ENCODE measurements around the gene CTR9.

Gene CTR9

DNA sequence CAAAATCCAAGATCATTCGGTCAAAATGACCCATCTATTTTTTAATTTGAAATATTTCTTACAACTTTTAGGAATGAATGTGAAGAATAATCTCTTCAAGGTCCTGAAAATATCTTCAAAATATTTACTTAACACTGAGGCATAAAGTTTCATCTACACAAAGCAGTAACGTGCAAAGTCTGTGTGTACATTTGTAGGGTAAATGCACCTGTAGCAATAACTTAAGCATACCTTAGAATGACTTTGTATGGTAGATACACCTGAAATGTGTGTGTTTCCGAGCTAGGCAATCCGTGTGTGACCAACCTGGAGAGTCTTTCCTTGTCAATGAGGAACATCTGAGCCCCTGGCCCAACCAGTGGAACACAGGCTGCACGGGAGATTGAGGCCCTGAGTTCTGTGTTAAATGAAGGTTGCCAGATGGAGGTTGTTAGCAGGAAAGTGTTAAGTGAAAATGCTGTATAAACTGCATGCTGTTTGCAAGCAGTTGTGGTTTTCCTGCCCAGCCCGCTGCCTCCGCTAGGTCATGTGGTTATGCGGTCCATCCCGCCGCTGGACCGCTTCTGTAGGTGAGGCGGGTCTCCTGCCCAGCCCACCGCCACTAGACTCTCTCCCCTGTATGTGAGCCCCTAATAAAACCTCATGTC is 7.6 kb upstream of the CTR9 start:
- no peak for DNase-seq

DNA sequence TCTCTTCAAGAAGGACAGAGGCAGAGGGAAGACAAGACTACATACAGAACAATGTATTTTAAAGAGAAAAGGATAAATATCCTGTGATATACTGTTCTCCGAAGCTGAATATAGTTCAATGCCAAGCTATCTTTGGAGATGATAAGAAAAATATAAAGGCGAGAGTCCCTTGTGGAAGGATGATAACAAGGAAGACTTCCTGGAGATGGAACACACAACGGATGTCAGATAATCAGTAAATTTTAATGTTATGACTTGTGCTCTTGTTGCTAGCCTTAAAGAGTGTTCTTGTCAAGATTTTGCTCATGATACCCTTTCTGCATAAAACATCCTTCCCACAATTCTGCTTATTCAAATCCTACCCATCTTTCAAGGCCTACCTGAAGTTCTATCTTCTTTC is 6.8 kb upstream of the CTR9 start:
- DNase-seq: no peak

DNA sequence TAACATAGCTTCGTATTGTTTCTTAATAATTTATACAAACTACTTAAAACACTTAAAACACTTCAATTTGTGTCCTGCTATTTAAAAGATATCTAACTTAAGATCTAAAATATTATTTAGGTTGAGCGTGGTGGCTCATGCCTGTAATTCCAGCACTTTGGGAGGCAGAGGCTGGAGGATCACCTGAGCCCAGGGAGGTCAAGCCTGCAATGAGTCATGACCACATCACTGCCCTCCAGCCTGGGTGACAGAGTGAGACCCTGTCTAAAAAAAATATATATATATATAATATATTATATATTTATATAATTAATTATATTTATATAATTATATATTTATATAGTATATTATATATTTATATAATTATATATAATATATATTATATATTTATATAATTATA is 4.2 kb upstream of the CTR9 start:
- DNase-seq: no peak

DNA sequence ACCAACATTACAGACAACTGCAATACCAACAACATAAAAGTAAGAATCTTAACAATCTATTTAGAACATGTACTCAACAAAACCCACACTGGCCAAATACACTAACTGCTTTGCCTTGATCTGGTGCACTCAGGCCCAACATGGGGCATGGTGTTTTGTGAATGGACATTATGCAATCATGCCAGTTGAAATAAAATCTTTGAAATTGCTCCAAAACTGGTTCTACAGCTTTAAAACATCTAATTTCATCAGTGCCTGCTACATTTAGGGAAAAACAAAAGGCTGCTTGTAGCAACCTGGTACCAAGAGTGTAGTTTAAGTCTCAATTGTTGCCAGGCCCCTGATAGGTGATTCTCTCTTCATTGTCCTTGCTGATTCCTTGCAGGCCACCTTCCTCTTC is 3.3 kb upstream of the CTR9 start:
- DNase-seq: no peak

DNA sequence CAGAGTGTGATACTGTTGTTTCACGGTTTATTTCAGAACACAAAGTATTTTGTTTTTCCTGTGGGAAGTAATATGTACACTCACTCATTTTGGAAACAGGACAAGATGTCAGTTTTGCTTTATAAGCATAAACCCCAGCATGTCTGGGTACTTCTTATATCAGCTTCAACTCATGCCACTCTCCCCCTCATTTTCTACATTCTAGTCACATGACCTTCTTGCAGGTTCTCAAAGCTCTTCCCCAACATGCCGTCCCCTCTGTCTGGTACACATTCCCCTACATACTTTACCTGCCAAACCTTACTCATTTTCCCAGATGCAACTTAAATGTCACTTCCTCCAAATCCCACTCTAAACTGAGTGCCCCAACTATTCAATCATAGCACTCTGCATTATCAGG is 1.6 kb upstream of the CTR9 start:
- no peak for DNase-seq

DNA sequence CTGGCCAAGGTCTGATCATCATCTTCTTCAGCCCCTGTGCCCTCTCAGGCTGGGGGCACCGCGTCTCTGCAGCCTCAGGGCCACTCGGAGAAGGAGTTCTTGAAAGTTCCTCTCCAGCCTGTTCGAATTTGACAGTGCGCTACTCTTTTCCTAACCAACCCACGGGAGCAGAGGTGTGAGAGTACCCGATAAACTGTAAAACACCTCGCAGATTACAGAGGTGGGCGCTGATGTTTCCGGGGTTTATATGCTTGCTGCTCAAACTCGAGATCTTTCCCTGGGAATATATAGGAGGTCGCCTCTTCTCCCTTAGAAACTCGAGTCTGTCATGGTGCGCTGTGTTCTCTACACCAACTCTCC is 515 bp downstream of the CTR9 start:
- DNase-seq: peak; percentile 61

DNA sequence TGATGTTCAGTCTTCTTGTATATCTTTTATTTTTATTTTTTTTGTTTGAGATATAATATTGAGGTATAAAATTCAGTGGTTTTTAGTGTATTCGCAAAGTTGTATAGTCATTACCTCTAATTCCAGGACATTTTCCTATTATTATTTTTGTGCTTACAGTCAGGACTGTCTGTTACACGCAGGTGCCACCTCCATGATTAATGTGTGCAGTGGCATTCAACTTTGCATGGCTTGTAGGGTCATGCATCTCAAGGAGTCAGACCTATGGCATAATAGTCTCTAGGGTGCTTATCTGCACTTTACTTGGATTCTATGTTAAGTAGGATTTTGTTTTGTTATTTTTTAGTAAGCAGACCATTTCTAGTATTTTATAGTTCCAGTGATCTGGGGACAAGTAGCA is 1.0 kb downstream of the CTR9 start:
- DNase-seq: no peak

DNA sequence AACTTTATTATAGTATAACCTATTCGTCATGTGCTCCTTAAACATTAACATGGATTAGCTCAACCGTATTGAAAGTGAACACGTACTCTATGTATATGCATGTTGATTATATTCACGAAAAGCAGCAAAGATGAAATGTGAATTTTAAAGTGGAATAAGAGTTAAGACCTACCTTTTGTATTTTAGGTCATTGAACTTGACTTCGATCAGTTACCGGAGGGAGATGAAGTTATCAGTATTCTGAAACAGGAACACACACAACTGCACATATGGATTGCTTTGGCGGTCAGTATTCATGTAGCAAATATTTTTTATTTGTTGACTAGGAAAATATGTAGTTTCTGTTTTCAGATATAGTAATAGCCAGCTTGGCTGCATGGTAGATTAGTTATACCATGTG is 1.4 kb downstream of the CTR9 start:
- DNase-seq: no peak

DNA sequence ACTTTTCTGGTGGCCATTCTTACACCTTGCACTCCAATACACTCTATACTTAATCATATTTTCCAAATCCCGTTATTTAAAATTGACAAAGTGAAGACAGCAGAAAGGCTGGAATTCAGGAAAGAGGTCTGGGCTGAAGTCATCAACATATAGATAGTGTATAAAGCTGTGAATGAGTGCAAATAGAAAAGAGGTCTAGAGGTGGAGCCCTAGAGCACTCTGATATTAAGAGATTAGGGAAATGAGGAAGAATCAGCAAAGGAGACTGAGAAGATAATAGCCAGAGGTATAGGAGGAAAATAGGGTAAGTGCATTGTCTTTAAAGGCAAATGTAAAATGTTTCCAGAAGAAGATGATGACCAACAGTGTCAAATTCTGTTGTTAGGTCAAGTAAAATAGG is 7.9 kb downstream of the CTR9 start:
- peak; percentile 9 for DNase-seq

DNA sequence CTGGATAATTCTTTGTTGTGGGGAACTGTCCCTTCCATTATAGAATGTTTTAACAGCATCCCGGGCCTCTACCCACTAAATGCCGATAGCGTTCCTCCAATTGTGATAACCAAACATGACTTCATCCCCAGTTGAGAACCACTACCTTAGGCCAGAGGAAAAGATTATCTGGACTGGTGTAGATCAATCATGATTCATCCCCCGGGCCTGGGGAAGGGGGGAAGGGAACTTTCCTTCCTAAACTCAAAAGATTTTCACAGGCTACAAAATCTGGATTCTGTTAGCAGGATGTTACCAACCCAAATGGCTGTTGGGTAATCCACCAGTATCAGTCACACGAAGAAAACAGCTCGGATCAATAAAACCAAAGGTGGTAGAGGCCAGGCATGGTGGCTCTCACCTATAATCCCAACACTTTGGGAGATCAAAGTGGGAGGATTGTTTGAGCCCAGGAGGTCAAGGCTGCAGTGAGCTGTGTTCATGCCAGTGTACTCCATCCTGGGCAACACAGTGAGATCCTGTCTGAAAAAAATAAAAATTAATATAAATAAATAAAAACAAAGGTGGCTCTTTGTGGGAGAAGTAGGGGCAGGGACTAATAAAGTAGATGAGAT is 10.1 kb downstream of the CTR9 start:
- no peak for DNase-seq

DNA sequence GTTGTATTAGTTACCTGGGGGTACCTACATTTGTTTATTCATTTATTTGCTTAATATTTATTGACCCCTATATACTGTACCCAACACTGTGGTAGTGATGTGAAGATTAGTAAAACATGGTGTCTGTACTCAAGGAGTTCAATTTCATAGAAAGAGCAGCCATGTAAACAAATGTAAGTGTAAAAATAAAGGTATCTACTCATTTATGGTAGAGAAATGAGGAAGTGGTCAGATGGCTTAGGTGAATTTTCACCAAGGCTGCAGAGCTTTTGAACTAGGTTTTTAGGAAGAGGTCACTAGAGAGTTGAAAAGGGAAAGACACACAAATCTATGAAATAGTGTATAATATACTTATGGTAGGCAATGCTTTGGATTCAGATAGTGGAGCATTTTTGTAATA is 11.1 kb downstream of the CTR9 start:
- no peak for DNase-seq

DNA sequence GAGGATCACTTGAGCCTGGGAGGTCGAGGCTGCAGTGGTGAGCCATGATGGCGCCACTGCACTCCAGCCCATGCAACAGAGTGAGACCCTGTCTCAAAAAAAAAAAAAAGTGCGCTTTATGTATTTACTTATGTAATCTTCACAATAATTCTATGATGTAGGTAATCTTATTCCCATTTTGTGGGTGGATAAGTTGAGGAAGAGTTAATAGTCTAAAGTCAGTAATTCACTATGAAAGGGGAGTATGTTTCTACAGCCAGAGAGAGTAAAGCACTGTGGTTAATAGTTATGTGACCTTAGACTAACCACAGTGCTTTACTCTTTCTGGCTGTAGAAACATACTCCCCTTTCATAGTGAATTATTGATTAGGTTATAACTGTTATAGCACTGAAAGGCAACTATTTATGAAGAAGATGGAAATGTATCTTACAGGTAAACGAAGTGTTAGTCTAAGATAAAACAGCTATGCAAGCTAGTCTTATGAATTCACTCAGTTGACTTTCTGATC is 11.9 kb downstream of the CTR9 start:
- no peak for DNase-seq

DNA sequence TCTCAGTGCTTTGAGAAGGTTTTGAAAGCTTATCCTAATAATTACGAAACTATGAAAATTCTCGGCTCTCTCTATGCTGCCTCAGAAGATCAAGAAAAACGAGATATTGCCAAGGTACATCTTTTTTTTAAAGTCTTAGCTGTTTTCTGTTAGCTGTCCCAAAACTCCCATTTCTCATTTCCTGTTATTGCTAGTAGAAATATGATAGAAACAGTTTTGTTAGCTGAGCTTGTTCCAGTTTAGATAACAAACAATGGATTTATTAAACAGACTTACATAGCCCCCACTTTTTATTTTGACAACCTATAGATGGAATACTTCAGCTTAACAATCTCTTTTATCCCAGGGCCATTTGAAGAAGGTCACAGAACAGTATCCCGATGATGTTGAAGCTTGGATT is 12.7 kb downstream of the CTR9 start:
- no peak for DNase-seq

DNA sequence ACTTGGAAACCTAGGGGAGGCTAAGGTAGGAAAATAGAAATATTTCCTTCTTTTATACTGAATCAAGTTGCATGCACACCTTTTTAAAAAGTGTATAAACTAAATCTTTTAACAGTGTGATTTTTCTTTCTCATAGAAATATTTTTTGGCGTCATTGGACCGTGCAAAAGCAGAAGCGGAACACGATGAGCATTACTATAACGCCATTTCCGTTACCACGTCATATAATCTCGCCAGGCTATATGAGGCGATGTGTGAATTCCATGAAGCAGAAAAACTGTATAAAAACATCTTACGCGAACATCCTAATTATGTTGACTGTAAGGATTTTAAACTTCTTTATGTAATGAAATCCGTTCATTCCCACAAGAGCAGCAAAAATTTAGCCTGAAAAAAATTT is 13.4 kb downstream of the CTR9 start:
- DNase-seq: no peak

DNA sequence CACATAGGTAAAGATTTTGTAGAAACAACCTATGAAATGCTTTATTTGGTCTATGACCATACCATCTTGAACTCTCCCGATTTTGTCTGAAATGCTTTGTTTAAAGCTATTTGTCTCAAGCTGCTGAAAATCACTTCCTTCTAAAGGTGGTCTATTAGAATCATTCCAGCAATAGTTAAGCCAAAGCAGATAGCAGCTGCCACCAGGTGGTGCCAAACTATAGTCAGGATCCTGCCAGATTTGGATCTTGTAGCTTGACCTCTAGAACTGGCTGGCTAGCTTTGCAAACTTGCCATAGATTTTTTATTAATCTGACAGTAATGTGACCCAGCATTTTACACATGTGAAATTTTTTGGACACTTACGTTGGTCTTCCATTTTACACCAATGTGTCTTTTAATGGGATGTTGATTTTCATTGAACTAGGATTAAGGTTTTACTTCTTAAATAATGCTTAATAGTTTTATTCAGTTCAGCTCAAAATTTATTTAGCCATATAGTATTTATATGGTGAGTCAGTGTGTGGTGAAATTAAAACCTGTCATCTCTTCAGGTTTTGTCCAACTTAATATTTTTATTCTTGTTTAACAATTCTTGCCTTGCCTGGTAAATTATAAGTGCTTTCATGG is 19.7 kb downstream of the CTR9 start:
- peak; percentile 53 for DNase-seq

DNA sequence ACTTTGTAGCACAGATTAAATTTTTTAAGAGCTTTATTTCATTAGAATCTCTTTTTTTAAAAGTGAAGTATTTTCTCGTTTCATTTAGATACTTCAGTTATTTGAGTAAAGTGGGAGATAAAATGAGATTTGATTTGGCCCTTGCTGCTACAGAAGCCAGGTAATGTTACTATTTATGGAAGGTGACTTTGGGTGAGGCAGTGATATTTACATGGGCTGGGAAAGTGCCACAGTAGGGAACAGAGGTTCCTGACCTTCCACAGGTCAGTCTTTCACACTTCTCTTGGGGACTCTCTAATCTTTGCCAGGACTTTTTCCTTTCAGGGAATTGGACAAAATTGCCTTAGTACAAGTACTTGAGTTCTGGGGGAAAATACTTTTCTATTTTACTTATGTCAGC is 20.4 kb downstream of the CTR9 start:
- no peak for DNase-seq

DNA sequence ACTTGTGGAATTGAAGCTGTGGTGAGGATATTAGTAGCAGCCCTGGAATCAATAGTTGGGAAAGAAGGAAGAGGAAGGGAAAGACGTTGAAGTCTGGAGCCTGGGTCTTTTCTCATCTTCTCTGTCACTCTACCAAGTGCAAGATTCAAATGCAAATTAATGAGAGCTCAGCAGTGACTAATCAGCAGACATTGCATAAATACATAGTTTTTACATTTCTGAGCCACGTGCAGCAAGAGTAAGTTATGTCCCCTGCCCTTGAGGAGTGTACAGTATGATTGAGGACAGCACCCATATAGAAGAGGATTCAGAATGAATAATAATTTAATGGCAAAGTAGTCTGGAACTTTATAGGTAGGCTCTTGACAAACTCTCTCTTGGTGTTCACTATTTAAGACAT is 23.8 kb downstream of the CTR9 start:
- DNase-seq: no peak

DNA sequence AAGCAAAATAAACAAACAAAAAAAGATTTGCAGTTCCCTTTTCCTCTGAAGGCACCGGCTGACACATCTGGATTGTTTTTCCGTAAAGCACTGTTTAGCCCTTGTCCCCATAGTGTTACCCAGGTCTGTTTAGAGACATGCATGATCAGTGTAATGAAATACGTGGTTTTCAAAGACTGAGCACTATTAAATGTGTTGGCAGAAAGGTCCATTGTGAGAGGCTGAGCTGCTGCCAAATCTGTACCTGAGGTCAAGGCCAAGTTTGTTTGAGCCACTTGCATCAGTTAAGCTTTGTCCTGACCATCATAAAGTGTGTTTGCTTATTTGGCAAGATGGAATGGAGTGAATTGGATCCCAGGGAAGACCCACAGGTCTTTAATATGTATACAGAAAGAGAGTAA is 26.3 kb downstream of the CTR9 start:
- DNase-seq: no peak

DNA sequence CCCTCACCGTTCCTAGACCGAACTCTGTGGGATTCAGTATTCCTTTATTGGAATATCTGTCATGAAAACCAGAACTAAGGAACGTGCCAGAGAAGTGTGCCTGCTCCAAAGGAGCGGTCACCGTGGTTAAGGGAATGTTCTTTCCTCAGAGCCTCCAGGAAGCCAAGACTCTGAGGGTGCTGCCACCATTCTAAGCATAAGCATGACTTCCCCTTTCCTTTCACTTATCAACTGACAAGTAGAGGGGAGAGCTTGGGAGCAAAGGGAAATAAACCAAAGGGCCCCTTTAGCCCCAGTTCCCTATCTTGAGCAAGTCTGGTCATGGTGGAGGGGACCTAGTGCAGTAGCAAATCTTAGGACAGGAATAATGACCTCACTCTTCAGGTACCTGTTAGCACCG is 26.8 kb downstream of the CTR9 start:
- no peak for DNase-seq

DNA sequence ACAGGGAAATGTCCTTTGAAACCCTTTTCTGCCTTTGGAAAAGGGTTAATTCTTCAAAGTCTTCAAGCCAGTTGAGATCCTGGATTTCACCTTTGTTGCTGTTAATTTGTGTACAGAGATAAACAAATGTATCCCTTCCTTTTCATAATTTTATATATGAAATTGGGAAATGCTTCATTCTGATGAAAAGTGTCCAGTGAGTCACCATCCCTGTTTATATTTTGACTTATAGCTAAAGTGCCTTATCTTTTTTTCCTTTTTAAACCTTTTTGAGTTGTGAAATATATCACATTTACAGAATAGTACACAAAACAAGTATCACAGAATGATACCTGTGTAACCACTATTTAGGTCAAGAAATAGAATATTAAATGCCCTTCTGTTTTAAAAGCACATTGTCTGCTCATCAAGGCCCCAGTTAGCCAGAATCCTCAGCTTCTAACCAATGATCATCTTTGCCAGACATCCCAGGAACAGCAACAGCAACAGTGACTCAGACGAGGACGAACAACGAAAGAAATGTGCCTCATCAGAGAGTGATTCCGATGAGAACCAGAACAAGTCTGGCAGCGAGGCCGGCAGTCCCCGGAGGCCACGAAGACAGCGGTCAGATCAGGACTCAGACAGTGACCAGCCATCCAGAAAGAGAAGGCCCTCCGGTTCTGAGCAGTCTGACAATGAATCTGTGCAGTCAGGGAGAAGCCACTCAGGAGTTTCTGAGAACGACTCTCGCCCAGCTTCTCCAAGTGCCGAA is 27.3 kb downstream of the CTR9 start:
- DNase-seq: no peak

DNA sequence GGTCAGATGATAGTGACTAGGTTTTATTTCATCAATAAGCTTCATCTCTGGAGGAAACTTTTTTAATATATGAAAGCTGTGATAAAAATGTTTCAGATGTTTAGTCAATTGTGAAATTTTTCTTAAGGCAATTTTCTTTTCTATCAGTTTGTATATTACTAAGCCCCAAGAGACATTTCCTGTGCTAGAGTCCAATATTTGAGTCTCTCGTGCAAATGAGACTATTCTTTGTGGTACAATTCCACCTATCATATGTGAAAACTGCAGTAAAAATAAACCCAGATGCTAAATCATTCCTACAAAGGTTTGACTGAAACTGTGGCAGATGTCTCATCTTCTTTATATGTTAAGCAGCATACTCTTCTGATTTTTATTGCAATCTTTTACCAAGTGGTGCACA is 28.0 kb downstream of the CTR9 start:
- DNase-seq: no peak

DNA sequence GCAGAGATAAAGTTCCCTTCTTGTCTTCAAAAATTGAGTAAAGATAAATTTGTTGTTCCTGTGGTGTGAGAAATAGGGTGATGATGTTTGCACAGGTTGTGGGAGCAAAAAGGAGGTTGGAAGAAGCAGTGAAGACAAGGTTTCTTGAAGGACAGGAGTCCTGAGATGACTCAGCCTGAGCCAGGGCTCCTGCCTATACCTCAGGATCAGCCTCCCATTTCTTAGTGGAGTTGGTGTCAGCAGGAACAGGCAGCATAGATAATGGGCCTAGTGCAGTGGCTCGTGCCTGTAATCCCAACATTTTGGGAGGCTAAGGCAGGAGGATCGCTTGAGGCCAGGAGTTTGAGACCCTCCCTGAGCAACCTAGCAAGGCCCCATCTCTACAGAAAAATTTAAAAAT is 29.0 kb downstream of the CTR9 start:
- no peak for DNase-seq

DNA sequence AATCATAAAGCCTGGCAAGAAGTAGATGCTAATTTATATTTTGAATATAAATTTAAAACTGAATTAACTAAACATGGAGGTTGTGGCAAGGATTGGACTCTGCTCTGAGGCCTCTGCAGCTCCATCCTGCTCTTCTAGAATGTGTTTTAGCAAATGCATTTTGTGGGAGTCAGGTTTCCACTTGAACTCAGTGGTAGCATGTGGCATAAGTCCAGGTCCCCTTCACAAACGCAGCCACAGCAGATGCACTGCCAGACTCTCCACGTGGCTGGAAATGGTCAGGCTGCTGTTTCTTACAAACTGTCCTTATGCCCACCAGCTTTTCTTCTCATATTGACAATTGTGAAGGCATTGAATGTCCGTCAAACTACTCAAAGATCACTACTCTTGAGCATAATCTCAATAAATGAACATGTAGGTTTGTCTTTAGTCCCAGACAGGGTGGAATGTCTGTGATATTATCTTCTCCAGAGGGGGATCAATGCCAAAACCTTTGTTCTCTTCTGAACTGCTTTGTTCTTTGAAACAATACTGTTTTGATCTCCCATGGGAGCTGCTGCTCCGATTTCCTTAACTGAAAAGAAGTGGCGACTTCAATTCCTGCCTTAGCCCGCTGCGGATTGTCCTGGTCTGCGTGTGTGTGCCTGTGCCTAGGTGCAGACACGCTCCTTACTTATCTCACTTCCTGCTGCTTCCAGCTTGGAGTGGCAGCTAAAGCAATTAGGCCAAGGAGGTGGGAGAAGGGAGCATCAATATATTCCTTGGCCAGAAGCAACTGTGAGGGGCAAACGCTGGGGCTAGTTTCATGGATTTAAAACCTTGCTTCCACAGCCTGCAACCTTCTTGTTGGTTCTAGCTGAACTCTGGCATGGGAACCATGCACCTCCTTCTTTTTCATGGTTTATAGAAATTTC is 33.4 kb downstream of the CTR9 start:
- peak; percentile 71 for DNase-seq
